NCI-H128 (cell line): ENCODE results near the gene ZC4H2.
"Not testable (repeated sequence)": the region's sequence is repeated elsewhere in the genome, so short reads cannot be mapped to it uniquely, and the experiment has no call there.

Experiments
- DNase-seq: peaks from one replicate; lab custom pipeline; 2025; ENCODE audit not compliant: unreplicated experiment; lab: John Stamatoyannopoulos, UW

ZC4H2 gene, protein sequence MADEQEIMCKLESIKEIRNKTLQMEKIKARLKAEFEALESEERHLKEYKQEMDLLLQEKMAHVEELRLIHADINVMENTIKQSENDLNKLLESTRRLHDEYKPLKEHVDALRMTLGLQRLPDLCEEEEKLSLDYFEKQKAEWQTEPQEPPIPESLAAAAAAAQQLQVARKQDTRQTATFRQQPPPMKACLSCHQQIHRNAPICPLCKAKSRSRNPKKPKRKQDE

DNA sequence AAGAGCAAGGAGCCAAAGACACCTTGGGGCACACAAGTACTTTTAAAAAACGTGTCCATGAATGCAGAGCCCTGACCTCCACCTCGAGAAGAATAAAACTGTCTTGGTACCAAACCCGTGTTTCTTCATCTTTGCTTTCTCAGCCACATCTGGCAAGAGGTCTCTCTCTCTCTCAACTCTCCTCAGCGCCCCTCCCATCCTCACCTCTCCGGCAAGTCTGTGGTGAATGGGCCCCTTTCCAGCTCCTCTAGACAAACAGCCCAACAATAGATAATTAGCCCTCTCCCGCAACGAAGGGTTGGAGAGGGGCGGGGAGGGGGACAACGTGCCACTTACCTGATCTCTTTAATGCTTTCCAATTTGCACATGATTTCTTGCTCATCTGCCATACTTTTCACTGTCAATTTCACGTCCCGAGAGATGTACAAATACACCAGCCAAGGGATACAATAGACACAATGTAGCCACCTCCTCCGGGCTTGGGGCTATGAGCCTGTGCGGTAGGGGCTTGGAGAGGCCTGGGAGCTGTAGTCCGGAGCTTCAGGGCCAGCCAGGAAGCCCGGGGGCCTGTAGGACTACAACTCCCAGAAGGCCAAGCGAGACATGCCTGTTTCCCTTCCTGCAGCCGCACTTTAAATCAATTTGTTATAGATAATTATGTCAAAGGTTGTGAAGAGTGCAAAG, at the start of gene ZC4H2:
Gene ZC4H2 (minus strand): TSS at position 462 of the 684 bp plus-strand sequence. CDS start 73 bp downstream, at position 389.
- DNase-seq, result no peak

DNA sequence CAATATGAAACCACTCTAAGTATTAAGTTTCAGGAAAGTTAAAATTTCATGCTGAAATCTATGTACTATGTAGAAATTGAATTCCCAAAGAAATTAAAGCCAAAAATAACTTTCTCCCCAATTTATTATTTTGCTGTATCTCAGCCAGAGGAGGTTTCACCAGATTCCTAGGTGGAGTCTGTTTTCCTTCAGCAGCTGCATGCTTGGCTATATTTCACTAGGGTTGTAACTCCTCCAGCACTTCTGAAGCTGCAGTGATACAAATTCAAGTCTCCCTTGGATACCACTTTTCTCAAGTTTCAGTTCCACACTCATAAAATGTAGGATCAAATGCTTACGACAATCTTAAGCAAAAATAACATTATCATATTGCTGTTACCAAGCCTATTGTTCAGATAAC, 41.2 kb upstream of the ZC4H2 start:
- DNase-seq, result no peak

DNA sequence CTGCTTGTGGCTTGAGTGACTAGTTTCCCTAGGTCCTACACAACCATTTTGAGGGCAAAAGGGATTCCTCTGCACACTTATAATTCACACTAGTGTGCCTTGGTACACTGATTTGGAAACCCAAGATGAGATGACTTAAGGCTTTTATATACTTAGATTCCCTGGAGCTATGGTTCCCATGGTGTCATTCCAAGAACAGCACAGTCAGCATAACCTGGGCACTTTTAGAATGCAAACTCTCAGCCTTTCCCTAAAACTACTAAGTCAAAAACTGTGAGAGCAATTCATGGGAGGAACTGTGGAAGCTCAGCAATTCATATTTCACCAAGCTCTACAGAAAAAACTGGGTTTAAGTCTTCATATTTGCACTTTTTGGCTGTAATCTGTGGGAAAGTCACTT, 38.0 kb upstream of the ZC4H2 start:
- no peak for DNase-seq

DNA sequence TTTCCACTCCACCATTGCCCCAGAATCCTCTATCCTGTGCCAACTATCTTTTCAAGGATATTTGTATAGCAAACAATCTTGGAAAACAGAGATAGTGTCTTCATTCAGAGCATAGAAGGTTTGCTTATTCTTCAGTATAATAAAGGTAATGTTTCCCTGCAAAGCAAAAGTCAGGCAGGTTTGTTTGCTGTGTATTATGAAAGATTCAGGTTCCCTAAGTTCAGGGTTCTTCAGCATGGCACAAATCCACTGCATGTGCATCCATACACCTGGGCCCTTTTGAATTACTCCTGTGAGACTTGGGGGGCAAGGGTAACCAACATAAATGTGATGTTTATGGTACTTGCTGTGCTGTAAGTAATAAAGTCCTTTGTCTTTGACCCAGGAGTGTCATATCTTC, 33.2 kb upstream of the ZC4H2 start:
- DNase-seq, result no peak

DNA sequence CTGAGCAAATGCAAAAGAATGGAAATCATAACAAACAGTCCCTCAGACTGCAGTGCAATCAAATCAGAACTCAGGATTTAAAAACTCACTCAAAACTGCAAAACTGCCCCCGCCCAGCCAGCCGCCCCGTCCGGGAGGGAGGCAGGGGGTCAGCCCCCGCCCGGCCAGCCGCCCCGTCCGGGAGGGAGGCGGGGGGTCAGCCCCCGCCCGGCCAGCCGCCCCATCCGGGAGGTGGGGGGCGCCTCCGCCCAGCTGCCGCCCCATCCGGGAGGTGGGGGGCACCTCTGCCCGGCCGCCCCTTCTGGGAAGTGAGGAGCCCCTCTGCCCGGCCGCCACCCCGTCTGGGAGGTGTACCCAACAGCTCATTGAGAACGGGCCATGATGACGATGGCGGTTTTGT, 26.0 kb upstream of the ZC4H2 start:
- DNase-seq, result not testable (repeated sequence)

DNA sequence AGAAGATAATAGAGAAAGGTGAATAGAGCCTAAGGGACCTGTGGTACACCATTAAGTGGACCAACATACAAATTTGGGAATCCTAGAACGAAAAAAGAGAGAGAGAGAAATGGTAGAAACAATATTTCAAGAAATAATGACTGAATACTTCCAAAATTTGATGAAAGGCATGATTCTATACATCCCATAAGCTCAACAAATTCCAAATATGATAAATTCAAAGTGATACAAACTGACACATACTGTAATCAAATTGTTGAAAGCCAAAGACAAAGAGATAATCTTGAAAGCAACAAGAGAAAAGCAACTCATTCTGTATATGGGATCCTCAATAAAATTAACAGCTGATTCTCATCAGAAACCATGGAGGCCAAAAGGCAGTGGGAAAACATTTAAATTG, 20.6 kb upstream of the ZC4H2 start:
- DNase-seq, result no peak

DNA sequence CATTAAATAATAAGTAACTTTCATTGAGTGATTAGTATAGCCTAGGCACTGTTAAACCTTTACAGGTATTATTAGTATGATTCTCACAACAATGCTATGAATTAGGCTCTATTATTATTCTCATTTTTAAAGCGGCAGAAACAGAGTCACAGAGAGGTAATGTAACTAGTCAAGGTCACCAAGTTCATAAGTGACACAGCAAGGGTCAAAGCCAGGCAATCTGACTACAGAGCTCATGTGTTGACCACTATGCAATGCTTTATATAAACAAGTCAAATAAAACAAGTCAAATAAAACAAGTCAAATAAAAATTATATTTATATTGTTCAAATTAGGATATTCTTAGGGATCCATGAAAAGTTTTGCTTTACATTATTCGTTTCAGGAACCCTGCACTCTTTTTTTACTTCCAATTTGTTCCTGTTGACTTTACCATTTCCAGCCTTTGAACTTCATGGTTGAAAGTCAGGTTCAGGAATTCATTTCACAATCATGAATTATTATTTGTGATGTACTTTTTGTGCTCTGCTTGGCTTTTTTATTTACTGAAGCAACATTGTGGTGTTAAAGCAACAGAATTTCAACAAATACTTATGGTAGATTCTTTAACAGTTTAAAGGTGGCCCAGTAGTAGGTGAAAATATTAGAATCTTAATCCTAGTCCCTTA, 18.0 kb upstream of the ZC4H2 start:
- DNase-seq, result no peak

DNA sequence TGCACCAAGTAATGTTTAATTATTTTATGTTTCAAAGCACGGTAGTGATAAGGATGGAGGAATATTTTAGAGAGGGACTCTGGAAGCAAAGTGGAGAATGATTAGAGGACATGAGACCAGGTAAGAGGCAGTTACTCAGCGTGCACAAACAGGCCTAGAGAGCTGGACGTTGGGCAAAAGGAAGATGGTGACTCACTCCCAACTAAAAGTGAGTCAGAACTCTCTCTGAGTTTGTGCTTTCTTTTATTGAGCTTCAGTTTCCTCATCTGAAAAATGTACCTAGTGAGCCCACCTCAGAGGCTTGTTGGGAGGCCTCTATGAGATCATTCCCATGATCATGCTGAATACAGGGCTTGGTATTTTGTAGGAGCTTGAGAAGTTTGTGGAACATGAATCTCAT, 1.6 kb upstream of the ZC4H2 start:
- DNase-seq, result no peak

DNA sequence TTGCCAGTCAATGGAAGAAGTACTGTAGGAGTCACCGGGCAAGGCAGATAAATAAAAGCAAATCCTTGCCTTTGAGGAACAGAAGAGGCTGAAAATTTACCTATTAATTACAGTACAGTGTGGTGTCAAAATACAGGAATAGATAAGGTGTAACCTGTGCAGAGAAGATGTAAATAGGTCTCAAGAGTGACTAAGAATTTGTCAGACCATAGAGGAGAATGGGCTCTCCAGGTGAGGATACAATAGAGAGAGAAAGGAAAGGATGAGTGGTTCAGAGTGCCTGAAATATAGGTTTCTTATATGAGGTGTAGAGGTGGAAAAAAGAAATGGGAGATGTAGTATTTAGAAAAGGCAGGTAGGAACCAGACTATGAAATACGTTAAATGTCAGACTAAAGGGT, 801 bp upstream of the ZC4H2 start:
- no peak for DNase-seq

DNA sequence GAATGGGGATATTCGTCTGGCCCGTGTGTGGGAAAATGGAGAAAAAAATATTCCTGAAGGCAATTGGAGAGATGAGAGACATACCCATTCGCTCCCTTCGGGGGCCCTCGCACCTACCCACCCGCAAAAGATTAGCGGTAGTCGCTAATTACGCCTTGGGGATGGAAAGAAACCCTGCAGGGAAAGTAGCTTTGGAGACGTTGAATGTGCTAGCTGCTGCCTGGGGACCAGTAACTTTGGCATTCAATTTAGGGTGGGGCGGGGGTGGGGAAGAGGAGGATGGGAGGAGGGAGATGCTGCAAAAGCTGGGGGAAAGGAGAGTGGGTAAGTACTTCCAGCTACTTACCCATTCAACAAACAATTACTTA, 407 bp upstream of the ZC4H2 start:
- no peak for DNase-seq

DNA sequence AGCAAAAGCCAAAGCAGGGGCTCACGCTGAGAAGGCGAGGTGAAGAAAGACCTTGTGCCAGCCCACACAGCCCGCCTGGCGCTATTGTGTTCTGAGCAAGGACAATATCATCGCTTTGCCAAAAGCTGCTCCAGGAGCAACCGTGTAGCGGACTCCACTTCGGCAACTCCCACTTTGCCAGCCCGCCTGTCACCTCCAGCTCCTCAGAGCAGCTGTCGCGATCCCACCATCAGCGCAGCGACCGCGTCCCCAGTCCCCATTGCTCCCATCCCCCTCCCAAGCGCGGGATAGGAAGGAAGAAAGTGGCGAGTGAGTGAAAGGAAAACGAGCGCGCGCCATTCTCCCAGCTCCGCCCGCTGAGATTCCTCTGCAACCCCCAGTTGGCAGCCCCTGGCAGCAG, 759 bp downstream of the ZC4H2 start:
- DNase-seq, result no peak

DNA sequence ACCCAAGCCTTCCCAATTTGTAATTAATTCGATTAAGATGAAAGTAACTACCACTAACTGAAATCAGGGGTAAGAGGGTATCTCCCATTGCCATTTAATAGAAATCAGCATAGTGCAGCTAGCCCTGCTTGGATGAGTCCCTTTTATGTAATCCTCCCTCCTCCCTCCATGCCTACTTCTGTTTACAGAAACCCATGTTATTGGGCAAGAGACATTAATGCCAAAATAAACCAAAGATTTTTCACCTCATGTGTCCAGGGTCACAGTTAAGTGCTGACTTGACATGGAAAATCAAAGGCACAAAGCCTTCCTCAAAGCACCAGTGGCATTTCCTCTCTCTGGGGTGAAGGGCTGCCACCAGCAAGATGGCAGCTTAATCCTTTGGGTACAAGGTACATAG, 50.8 kb downstream of the ZC4H2 start:
- DNase-seq, result no peak

DNA sequence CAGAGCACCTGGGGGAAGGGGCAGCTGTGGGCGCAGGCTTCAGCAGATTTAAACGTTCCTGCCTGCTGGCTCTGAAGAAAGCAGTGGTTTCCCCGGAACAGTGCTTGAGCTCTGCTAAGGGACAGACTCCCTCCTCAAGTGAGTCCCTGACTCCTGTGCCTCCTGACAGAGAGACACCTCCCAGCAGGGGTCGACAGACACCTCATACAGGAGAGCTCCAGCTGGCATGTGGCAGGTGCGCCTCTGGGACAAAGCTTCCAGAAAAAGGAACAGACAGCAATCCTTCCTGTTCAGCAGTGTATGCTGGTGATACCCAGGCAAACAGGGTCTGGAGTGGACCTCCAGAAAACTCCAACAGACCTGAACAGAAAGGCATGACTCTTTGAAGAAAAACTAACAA, 68.1 kb downstream of the ZC4H2 start:
- DNase-seq, result no peak

DNA sequence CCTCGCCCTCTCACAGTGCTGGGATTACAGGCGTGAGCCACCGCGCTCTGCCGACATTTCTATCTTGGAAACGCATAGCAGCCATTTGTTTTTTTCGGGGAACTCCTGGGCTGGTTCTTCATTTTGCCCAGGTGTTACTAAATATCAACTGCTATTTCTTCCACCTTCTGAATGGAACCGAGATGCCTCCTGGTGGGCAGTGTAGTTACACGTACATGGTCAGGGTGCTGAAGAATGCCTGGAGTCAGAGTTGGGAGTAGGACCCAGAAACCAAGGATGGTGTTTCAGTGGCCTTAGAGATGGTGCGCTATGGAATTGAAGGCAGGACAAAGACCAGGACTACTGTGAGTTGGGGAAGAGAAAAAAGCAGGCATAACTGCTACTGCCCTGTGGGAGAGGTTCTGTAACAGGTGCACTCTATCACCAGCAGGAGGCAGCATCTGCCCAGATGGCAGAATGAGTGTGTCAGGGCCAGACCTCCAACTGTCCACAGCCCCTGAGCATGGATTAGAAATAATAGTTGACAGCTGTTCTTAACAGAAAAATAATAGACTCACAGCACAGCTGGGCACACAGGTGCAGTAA, 81.7 kb downstream of the ZC4H2 start:
- no peak for DNase-seq

DNA sequence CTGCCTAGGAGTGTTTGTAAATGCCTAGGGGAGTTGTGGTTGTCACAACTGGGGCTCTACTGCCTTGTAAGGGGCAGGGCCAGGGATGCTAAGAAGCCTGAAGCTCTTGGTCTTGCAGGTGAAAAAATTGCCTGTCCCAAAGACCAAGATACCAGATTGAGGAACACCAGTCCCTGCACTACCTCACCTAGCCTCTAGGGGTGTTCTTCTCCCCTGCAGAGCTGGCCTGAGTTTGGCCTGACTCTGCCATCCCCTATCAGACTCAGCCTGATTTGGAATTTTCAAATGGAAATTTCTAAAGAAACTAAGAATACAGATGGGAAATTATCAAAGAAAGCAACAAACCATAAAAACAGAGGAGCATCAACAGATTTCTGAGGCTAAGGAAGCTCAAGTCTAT, 90.4 kb downstream of the ZC4H2 start:
- no peak for DNase-seq

DNA sequence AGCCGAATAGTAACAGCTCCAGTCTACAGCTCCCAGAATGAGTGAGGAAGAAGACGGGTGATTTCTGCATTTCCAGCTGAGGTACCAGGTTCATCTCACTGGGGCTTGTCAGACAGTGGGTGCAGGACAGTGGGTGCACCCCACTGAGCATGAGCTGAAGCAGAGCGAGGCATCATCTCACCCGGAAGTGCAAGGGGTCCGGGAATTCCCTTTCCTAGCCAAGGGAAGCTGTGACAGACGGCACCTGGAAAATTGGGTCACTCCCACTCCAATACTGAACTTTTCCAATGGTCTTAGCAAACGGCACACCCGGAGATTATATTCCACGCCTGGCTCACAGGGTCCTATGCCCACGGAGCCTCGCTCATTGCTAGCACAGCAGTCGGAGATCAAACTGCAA, 97.5 kb downstream of the ZC4H2 start:
- not testable (repeated sequence) for DNase-seq

DNA sequence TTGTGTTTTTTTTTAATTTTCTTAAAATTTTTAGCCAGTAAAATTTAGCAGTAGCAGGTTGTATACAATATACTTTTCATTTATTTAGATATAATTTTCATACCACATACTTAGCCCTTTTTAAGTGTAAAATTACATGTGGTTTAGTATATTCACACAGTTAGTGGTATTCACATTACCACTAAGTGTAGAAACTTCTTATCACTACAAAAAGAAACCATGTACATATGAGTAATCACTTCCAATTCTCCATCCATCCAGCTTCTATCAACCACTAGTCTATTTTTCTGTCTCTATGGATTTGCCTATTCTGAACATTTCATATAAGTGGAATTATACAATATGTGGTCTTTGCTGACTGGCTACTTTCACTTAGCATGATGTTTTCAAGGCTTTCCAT, 109.0 kb downstream of the ZC4H2 start:
- DNase-seq, result no peak
